NT2/D1 (cell line): ENCODE data around the gene RENBP.

Experiments
- SUZ12 ChIP-seq: IDR thresholded peaks from 2 replicates; pipeline ENCODE4 v1.6.1; 2011; ENCODE audit not compliant: insufficient read length, insufficient read depth; ENCODE audit errors: extremely low read depth
- YY1 ChIP-seq: IDR thresholded peaks from 2 replicates; pipeline ENCODE4 v1.6.1; 2011; ENCODE audit not compliant: insufficient read length, insufficient read depth
- ZNF274 ChIP-seq: IDR thresholded peaks from 2 replicates; pipeline ENCODE4 v1.6.1; 2011; ENCODE audit warnings: mild to moderate bottlenecking, low read depth, low read length

DNA sequence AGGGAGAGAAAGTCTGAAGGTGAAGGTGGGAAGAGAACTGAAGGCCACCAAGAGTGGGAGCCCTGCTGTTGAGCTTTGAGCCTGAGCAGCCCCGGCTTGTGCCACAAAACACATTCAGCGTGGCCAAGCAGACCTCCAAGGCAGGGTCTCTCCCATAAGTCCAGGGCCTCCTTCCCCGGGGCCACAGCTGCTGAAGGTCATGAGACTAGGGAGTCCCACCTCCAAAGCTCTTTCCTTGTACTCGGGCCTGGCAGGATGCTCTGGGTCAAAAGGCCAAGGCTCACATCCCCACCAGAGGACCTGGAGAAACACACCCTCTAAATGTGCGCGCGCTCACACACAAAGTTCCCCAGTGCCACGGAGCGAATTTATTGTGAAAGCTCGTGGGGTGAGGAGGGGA lies 14.9 kb downstream of the RENBP start:
- TF ChIP-seq ZNF274 (no peak), SUZ12 (no peak), YY1 (no peak)
